HL-60 (cell line): Measurements from ENCODE around the gene APOE.

ENCODE experiments used
- POLR2AphosphoS5 ChIP-seq: IDR thresholded peaks from 2 replicates; pipeline ENCODE4 v1.6.1; 2012; ENCODE audit warnings: low read depth
- TF ChIP-seq, protein P1 (sequence below): IDR thresholded peaks from one replicate; pipeline ENCODE4 v1.5.1; 2011; ENCODE audit warnings: low read length, control low read depth, inconsistent platforms; ENCODE audit not compliant: insufficient read depth

- TF ChIP-seq, protein P1, sequence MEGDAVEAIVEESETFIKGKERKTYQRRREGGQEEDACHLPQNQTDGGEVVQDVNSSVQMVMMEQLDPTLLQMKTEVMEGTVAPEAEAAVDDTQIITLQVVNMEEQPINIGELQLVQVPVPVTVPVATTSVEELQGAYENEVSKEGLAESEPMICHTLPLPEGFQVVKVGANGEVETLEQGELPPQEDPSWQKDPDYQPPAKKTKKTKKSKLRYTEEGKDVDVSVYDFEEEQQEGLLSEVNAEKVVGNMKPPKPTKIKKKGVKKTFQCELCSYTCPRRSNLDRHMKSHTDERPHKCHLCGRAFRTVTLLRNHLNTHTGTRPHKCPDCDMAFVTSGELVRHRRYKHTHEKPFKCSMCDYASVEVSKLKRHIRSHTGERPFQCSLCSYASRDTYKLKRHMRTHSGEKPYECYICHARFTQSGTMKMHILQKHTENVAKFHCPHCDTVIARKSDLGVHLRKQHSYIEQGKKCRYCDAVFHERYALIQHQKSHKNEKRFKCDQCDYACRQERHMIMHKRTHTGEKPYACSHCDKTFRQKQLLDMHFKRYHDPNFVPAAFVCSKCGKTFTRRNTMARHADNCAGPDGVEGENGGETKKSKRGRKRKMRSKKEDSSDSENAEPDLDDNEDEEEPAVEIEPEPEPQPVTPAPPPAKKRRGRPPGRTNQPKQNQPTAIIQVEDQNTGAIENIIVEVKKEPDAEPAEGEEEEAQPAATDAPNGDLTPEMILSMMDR: no peak
- peak; percentile 28; the same call in 1 of the 2 replicates for TF ChIP-seq POLR2AphosphoS5
Measured at GRCh38 chr19:44876930-44877535, 28.6 kb upstream of the APOE start.
